Smooth muscle cell (in vitro differentiated cells): ENCODE data around the gene ACOXL. TPM values are rescaled to one million over a fixed set of nuclear protein-coding genes. Genes with fewer than 3 reads are reported as not detected.

Experiments used
- DNase-seq: peaks from one replicate; lab custom pipeline; 2025; ENCODE audit not compliant: unreplicated experiment; lab: John Stamatoyannopoulos, UW
- H2AFZ ChIP-seq: fragments of 200-600 bp; sonication (generic); 2 replicates; pipeline ENCODE4 v1.6.0; 2016; ENCODE audit warnings: antibody characterized with exemption, low read depth, mild to moderate bottlenecking
- H3F3A ChIP-seq: fragments of 200-600 bp; sonication (generic); 2 replicates; pipeline ENCODE4 v1.6.0; 2017; ENCODE audit warnings: antibody characterized with exemption, low read depth
- H3K27ac ChIP-seq: fragments of 200-600 bp; sonication (generic); 2 replicates; pipeline ENCODE4 v1.5.1; 2016; ENCODE audit warnings: low read depth, mild to moderate bottlenecking
- H3K27me3 ChIP-seq: fragments of 200-600 bp; sonication (generic); 2 replicates; pipeline ENCODE4 v1.6.1; 2016; ENCODE audit warnings: low read depth, mild to moderate bottlenecking
- H3K36me3 ChIP-seq: fragments of 200-600 bp; sonication (generic); 2 replicates; pipeline ENCODE4 v1.5.1; 2016; ENCODE audit warnings: low read depth
- H3K4me1 ChIP-seq: fragments of 200-600 bp; sonication (generic); 2 replicates; pipeline ENCODE4 v1.5.1; 2016; ENCODE audit warnings: low read depth
- H3K4me2 ChIP-seq: fragments of 200-600 bp; sonication (generic); 2 replicates; pipeline ENCODE4 v1.6.0; 2016; ENCODE audit warnings: mild to moderate bottlenecking
- H3K4me3 ChIP-seq: fragments of 200-600 bp; sonication (generic); 2 replicates; pipeline ENCODE4 v1.5.1; 2016; ENCODE audit warnings: mild to moderate bottlenecking
- H3K79me2 ChIP-seq: fragments of 200-600 bp; sonication (generic); 2 replicates; pipeline ENCODE4 v1.6.0; 2016; ENCODE audit warnings: low read depth, mild to moderate bottlenecking
- H3K9ac ChIP-seq: fragments of 200-600 bp; sonication (generic); 2 replicates; pipeline ENCODE4 v1.6.0; 2016; ENCODE audit warnings: low read depth
- H3K9me3 ChIP-seq: fragments of 200-600 bp; sonication (generic); replicated peaks from 2 replicates; pipeline ENCODE4 v1.5.1; 2016; ENCODE audit warnings: low read depth
- H4K20me1 ChIP-seq: fragments of 200-600 bp; sonication (generic); 2 replicates; pipeline ENCODE4 v1.6.0; 2016; ENCODE audit warnings: low read depth
- CTCF ChIP-seq: fragments of 200-600 bp; sonication (generic); IDR thresholded peaks from 2 replicates; pipeline ENCODE4 v1.5.1; 2017; ENCODE audit warnings: borderline replicate concordance, mild to moderate bottlenecking, antibody characterized with exemption; ENCODE audit not compliant: insufficient read depth, poor library complexity, severe bottlenecking
- WGBS: methylation state at CpG from one replicate; pipeline ENCODE4 v1.1.7; 2016; ENCODE audit warnings: low lambda C conversion rate; 5-methylcytosine and 5-hydroxymethylcytosine counted together
- polyA plus RNA-seq: library from polyadenylated mRNA; unstranded; fragments of >200 nt; fragmentation: Nextera tagmentation; extraction: Ambion mirVana; gene quantifications from 2 replicates; pipeline ENCODE4 v1.2.1, GENCODE V29; 2016
- total RNA-seq: library from RNA; depleted of rRNA; stranded (reverse); fragments of >200 nt; gene quantifications from 2 replicates; pipeline ENCODE4 v1.2.3, GENCODE V29; 2014

The ACOXL gene
- total and polyA plus RNA-seq, 2 experiments from 2014 or later = not detected

GRCh38 chr2:110869472-110870446, 137.4 kb downstream of the ACOXL start:
- Histone ChIP-seq H2AFZ (no peak overlapping the region), H3K27ac (no peak overlapping the region), H3K79me2 (no peaks in the 10 kb centered on the region), H3K27me3 (peaks cover 14% of the 10 kb centered on the region), H3K4me1 (no peaks in the 10 kb centered on the region), H3K9me3 (no peaks in the 10 kb centered on the region), H3K9ac (no peak overlapping the region), H3F3A (no peaks in the 10 kb centered on the region), H3K36me3 (no peaks in the 10 kb centered on the region), H3K4me2 (no peak overlapping the region), H4K20me1 (no peaks in the 10 kb centered on the region), H3K4me3 (no peak overlapping the region)
- WGBS = 82% methylated on average over 9 of the region's 10 CpGs
- no peak for TF ChIP-seq CTCF
- DNase-seq = no peak

GRCh38 chr2:110870545-110870944, 138.2 kb downstream of the ACOXL start:
- no peak overlapping the region for H3K4me2 ChIP-seq
- H3K79me2 ChIP-seq = no peaks in the 10 kb centered on the region
- no peaks in the 10 kb centered on the region for H3K4me1 ChIP-seq
- H3K36me3 ChIP-seq = no peaks in the 10 kb centered on the region
- no peak overlapping the region for H3K27ac ChIP-seq
- no peak for DNase-seq
- no peak for TF ChIP-seq CTCF
- no peaks in the 10 kb centered on the region for H3F3A ChIP-seq
- H3K9ac ChIP-seq = no peak overlapping the region
- no peaks in the 10 kb centered on the region for H3K9me3 ChIP-seq
- peaks cover 11% of the 10 kb centered on the region for H3K27me3 ChIP-seq
- H2AFZ ChIP-seq = no peak overlapping the region
- H3K4me3 ChIP-seq = no peak overlapping the region
- no peaks in the 10 kb centered on the region for H4K20me1 ChIP-seq
- 40% methylated on average over 2 of the region's 2 CpGs for WGBS

GRCh38 chr2:110871637-110872036, 139.3 kb downstream of the ACOXL start:
- WGBS = 90% methylated on average over 6 of the region's 6 CpGs
- no peak for DNase-seq
- H3K79me2 ChIP-seq = no peaks in the 10 kb centered on the region

More at GRCh38 chr2:110871637-110872036, 139.3 kb downstream of the ACOXL start:
- Histone ChIP-seq H3K4me3 (no peak overlapping the region), H3K9ac (no peak overlapping the region), H3K36me3 (no peaks in the 10 kb centered on the region), H4K20me1 (no peaks in the 10 kb centered on the region), H3F3A (no peaks in the 10 kb centered on the region), H3K27me3 (peaks cover 11% of the 10 kb centered on the region), H3K27ac (no peak overlapping the region), H2AFZ (no peak overlapping the region), H3K9me3 (no peaks in the 10 kb centered on the region), H3K4me1 (no peaks in the 10 kb centered on the region), H3K4me2 (no peak overlapping the region)
- TF ChIP-seq CTCF = no peak
